ENCODE results near the gene ARSJ.

- TF ChIP-seq CTCF (optimal IDR thresholded peaks at IDR 0.05 in 1 of 3, IDR thresholded peaks at IDR 0.05 in 1 of 3, conservative IDR thresholded peaks at IDR 0.05 in 1 of 3; ENCODE audit: extremely low read depth in 1 of 3, insufficient read depth in 2 of 3, low read length in 3 of 3) (no peak), EZH2 (IDR thresholded peaks at IDR 0.05; ENCODE audit: low read length) (no peak)
Observed at GRCh38 chr4:113908829-113909228, 70.6 kb downstream of the ARSJ start.

Measured in keratinocyte (primary cell).